Gastrocnemius medialis (tissue), 4 donors: ENCODE results near the gene NIT1. TPM values are rescaled to one million over a fixed set of nuclear protein-coding genes. Genes with fewer than 3 reads are reported as not detected.

ENCODE experiments used
- ATAC-seq, 2 donors: fragments of 150-250 bp; one replicate each; pipeline ENCODE4 v1.9.1; 2016
- DNase-seq, 2 donors: peaks; one replicate each; pipeline ENCODE4 v3.0.0-alpha.2; 2019
- H3K27ac ChIP-seq, 4 donors: fragments of 200-600 bp; sonication (generic); 1 replicate in 1 of 4; 2 replicates in 3 of 4; pipeline ENCODE4 v1.5.1; 2016 to 2018; ENCODE audit warnings: mild to moderate bottlenecking in 2 of 4, moderate library complexity in 1 of 4
- H3K27me3 ChIP-seq, 3 donors: fragments of 200-600 bp; sonication (generic) in 2 of 3; 1 replicate in 1 of 3; 2 replicates in 2 of 3; pipeline versions ENCODE4 v1.5.1 to v1.6.0; 2016 to 2019; ENCODE audit warnings: mild to moderate bottlenecking in 1 of 3, moderate library complexity in 1 of 3
- H3K36me3 ChIP-seq, 2 donors: fragments of 200-600 bp; sonication (generic) in 1 of 2; one replicate each; pipeline ENCODE4 v1.5.1; 2017 to 2018
- H3K4me1 ChIP-seq, 2 donors: fragments of 200-600 bp; sonication (generic) in 1 of 2; one replicate each; pipeline ENCODE4 v1.5.1; 2016 to 2017; ENCODE audit warnings: mild to moderate bottlenecking in 2 of 2
- H3K4me3 ChIP-seq, 4 donors: fragments of 200-600 bp; sonication (generic) in 3 of 4; 1 replicate in 1 of 4; 2 replicates in 3 of 4; pipeline ENCODE4 v1.5.1; 2016 to 2019; ENCODE audit warnings: mild to moderate bottlenecking in 2 of 4
- H3K9me3 ChIP-seq, 3 donors: fragments of 200-600 bp; sonication (generic) in 2 of 3; 1 replicate in 1 of 3; 2 replicates in 2 of 3; pipeline ENCODE4 v1.5.1; 2016 to 2019
- POLR2A ChIP-seq, 2 donors: fragments of 450-650 bp; IDR thresholded peaks; one replicate each; pipeline ENCODE4 v1.6.1; 2017; ENCODE audit warnings: antibody characterized with exemption in 2 of 2, mild to moderate bottlenecking in 2 of 2, moderate library complexity in 2 of 2
- in situ Hi-C, 4 donors: fragments of 200-750 bp; cut with MboI; loops; one replicate each; pipeline versions ENCODE4 v1.15.0 to v1.8.0; 2017; ENCODE audit warnings: low sequenced_read_pairs in 4 of 4
- intact Hi-C: fragments of 100-400 bp; cut with DNase I; formaldehyde crosslinking; loops from one replicate; pipeline ENCODE4 v1.15.1; 2023; ENCODE audit warnings: low total_unique reads
- total RNA-seq, 4 donors: library from RNA; depleted of rRNA; stranded (reverse); fragments of >200 nt; gene quantifications; one replicate each; pipeline versions ENCODE4 v1.1.0 to v1.2.3, GENCODE V29; 2016
- TF ChIP-seq, protein P1 (sequence below), 5 experiments: fragments of 450-650 bp in 3 of 5; fragments of 200-600 bp in 2 of 5; sonication (generic) in 2 of 5; IDR thresholded peaks in 4 of 5; conservative IDR thresholded peaks in 1 of 5; 1 replicate in 4 of 5; 2 replicates in 1 of 5; pipeline ENCODE4 v1.5.1; 2016 to 2019; ENCODE audit warnings: antibody characterized with exemption in 5 of 5, mild to moderate bottlenecking in 3 of 5, moderate library complexity in 3 of 5

Gene NIT1
- total RNA-seq, 4 donors from 2014 or later: 16.1 to 20.4 (median 17.9) TPM

DNA sequence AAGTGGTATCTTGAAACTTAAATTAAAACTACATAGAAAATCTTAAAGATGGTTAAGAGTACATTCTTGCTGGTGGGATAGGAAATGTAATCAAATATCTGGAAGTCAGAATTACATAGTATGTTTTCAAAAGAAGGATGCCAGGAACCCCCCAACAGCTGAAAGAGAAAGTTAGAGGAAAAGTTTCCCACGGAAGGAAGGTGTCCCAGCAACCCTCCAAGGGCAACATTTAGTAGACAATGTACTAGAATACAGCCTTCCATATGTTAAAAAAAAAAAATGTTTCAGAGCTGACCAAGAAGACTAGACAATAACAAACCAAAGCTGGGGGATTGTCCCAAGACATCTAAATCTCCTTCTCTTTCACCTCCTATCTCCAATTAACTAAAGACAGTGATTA lies 12.4 kb downstream of the NIT1 start:
- Histone ChIP-seq H3K9me3 (no peaks in the 10 kb centered on the region), H3K4me1 (peaks cover 48 to 49% of the 10 kb centered on the region in 2 donors), H3K27me3 (no peaks in the 10 kb centered on the region), H3K36me3 (peaks cover 0 to 43% of the 10 kb centered on the region in 2 donors), H3K27ac (peak overlapping the region; percentile 94 to 98 (median 96)), H3K4me3 (no peak overlapping the region)
- no peak for ATAC-seq
- intact Hi-C loops: loop anchor here (10.0 kb wide), 1 partner anchor 1095 kb away; the partner anchor contains the start of gene PIGM
- no peak for DNase-seq
- TF ChIP-seq, protein P1, sequence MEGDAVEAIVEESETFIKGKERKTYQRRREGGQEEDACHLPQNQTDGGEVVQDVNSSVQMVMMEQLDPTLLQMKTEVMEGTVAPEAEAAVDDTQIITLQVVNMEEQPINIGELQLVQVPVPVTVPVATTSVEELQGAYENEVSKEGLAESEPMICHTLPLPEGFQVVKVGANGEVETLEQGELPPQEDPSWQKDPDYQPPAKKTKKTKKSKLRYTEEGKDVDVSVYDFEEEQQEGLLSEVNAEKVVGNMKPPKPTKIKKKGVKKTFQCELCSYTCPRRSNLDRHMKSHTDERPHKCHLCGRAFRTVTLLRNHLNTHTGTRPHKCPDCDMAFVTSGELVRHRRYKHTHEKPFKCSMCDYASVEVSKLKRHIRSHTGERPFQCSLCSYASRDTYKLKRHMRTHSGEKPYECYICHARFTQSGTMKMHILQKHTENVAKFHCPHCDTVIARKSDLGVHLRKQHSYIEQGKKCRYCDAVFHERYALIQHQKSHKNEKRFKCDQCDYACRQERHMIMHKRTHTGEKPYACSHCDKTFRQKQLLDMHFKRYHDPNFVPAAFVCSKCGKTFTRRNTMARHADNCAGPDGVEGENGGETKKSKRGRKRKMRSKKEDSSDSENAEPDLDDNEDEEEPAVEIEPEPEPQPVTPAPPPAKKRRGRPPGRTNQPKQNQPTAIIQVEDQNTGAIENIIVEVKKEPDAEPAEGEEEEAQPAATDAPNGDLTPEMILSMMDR (IDR thresholded peaks at IDR 0.05 in 4 of 5, conservative IDR thresholded peaks at IDR 0.05 in 1 of 5): no peak
- no peak for TF ChIP-seq POLR2A (IDR thresholded peaks at IDR 0.05)
- in situ Hi-C loops: no loop called here

DNA sequence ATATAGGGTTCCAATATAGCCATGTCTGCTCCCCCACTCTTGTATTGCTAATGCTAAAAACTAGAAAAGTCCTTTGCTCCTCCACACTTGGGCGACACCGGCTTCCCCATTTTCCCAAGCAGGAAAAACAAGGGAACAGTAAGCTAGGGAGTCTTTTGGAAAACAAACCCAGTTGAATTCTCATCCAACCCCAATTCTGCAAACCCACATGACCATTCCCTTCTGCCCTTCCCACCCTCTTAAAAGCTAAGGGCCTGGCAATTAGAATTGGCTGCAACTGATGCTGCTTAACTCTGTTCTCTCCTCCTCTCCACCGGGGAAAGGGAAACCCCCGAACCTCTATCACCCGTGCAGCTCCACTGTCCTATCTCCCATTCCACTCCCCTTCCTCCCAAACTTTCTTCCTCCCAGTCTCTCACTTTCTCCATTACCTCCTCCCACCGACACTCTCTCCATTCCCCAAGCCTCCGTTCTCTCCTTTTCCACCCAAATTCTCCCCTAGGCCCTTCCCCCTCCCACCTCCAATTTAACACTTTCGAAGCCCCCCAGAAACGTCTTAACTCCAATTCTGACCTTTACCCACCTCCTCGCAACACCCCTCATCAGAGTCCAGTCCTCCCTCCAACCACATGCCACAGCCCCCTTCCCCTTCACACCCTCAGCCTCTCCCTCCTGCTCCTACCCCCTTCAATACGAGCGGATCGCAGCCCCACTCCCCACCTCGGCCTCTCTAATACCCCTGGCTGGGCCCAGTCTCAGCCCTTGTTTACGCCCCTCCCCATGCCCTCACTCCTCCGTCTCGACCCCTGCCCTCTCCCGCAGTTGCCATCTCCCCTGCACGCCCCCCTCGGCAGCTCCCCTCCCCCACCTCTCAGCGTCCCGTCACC lies 13.9 kb downstream of the NIT1 start:
- Histone ChIP-seq H3K4me3 (peak overlapping the region; percentile 83 to 91 (median 84)), H3K27ac (peak overlapping the region; percentile 94 to 98 (median 96)), H3K36me3 (peaks cover 0 to 39% of the 10 kb centered on the region in 2 donors), H3K9me3 (no peaks in the 10 kb centered on the region), H3K27me3 (no peaks in the 10 kb centered on the region), H3K4me1 (peaks cover 53% of the 10 kb centered on the region in 2 donors)
- peak in 1 of 2 donors; percentile 1 for ATAC-seq
- no peak for DNase-seq
- TF ChIP-seq, protein P1 (IDR thresholded peaks at IDR 0.05 in 4 of 5, conservative IDR thresholded peaks at IDR 0.05 in 1 of 5): no peak
- no peak for TF ChIP-seq POLR2A (IDR thresholded peaks at IDR 0.05)
- in situ Hi-C loops: no loop called here
- intact Hi-C loops: loop anchor here (1.0 to 10.0 kb wide), 7 partner anchors 13 to 1097 kb away; partner anchors contain the start of genes NDUFS2, NIT1, PFDN2 and PIGM

DNA sequence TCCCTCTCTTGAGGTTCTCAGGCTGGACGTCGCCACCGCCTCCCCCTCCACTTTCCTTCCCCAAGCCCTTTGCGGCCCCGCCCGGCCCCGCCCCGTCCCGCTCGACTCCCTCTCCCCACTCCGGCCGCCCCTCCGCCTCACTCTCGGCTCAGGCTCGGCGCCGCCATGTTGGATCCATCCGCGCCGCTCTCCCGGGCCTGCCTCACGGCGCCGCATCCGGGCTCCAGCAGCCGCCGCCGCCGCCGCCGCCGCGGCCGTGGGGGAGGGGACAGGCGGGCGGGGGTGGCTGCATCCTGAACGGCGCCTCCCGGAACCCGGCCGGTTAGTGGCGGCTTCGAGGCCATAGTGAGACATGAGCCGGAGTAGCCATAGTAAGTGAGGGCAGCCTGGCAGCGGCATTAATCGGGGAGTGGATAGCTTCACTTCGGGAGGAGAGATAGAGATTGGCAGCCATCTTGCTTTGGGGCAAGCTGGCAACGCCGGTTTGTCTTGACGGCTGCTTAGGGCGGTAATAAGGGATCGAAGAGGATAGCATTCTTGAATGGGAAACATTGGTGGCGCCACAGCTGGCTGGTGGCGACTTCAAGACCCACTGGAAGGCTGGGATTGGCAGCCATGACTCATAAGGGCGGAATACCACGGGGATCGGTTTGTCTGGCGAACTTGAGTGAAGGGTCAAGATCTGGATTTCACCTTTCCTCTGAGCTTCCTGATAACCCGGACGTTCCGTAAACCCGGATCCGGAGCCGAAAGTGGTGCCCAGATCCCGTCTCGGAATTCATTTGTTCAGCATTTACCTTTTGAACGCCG lies 14.7 kb downstream of the NIT1 start, which contains the start of gene DEDD:
Gene DEDD (minus strand): TSS at position 258 of the 810 bp plus-strand sequence. CDS start 8,205 bp downstream, outside the sequence.
- ATAC-seq: peak; percentile 96 to 98
- TF ChIP-seq, protein P1 (IDR thresholded peaks at IDR 0.05 in 4 of 5, conservative IDR thresholded peaks at IDR 0.05 in 1 of 5): no peak
- TF ChIP-seq POLR2A (IDR thresholded peaks at IDR 0.05): peak; percentile 65 to 68
- H3K4me1 ChIP-seq: peaks cover 55 to 56% of the 10 kb centered on the region in 2 donors
- in situ Hi-C loops: no loop called here
- peak within 1 kb of the TSS; percentile 94 to 98 (median 96) for H3K27ac ChIP-seq
- no peaks in the 10 kb centered on the region for H3K27me3 ChIP-seq
- H3K36me3 ChIP-seq: peaks cover 0 to 31% of the 10 kb centered on the region in 2 donors
- intact Hi-C loops: loop anchor here (1.0 to 10.0 kb wide), 8 partner anchors 14 to 1098 kb away; partner anchors contain the start of genes NDUFS2, NIT1, PFDN2 and PIGM
- peak; percentile 95 to 96 for DNase-seq
- peak within 1 kb of the TSS; percentile 83 to 91 (median 84) for H3K4me3 ChIP-seq
- no peaks in the 10 kb centered on the region for H3K9me3 ChIP-seq

DNA sequence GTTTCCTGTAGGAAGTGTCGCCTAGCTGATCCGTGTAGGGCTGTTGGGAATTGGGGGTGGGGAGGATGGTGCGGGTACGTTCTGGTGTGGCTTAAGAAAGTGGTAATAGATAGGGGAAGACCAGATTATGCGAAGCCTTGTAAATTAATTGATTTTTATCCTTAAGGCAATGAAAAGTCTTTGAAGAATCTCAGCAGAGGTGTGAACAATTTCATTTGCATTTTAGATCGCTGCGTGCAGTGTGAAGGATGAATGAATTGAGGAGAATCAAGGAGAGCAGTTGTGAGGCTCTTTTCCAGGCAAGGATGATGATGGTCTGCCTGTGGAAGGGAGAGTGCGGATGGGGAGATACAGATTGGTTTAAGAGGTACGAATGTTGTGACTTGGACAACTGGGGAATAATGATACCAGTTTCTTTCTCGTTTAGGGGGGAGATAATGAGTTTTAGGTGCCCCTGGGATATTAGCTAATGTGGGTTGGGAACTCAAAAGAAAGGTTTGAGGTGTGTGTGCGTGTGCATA lies 15.4 kb downstream of the NIT1 start:
- no peak for ATAC-seq
- Histone ChIP-seq H3K27me3 (no peaks in the 10 kb centered on the region), H3K9me3 (no peaks in the 10 kb centered on the region), H3K4me3 (peak overlapping the region; percentile 83 to 91 (median 84)), H3K4me1 (peaks cover 54 to 59% of the 10 kb centered on the region in 2 donors), H3K36me3 (peaks cover 0 to 24% of the 10 kb centered on the region in 2 donors), H3K27ac (peak overlapping the region; percentile 94 to 98 (median 96))
- intact Hi-C loops (loop anchor here (1.0 to 10.0 kb wide), 5 partner anchors 20 to 1098 kb away; partner anchors contain the start of genes NDUFS2, PIGM, TOMM40L and UFC1), in situ Hi-C loops (no loop called here)
- TF ChIP-seq, protein P1 (IDR thresholded peaks at IDR 0.05 in 4 of 5, conservative IDR thresholded peaks at IDR 0.05 in 1 of 5): no peak
- TF ChIP-seq POLR2A (IDR thresholded peaks at IDR 0.05): no peak
- DNase-seq: no peak
